WTC11 (cell line): ENCODE results near the gene ZNF429. TPM values are rescaled to one million over a fixed set of nuclear protein-coding genes. Genes with fewer than 3 reads are reported as not detected.
"Not testable (repeated sequence)": the region's sequence is repeated elsewhere in the genome, so short reads cannot be mapped to it uniquely, and the experiment has no call there.

ENCODE experiments used
- ATAC-seq: fragments of 200-7000 bp; cut with Tn5 transposase; 2 replicates; pipeline ENCODE4 v1.10.0; 2021; ENCODE audit warnings: mild to moderate bottlenecking, moderate library complexity
- CTCF ChIA-PET: fragments of 300-600 bp; sonication (Branson Sonifier 250); formaldehyde crosslinking; loops from one replicate; lab custom pipeline; 2021; ENCODE audit warnings: antibody characterized with exemption; lab: Charles Lee
- POLR2A ChIA-PET: fragments of 350-600 bp; sonication (Branson Sonifier 250); formaldehyde crosslinking; loops from one replicate; lab custom pipeline; 2021; ENCODE audit warnings: antibody characterized with exemption; lab: Charles Lee
- DNase-seq: peaks from one replicate; pipeline ENCODE4 v3.0.0; 2021; ENCODE audit warnings: low spot score
- H3K27ac Mint-ChIP-seq: 2 replicates; pipeline ENCODE4 v1.8.0; 2021; ENCODE audit warnings: mixed read lengths
- H3K27me3 Mint-ChIP-seq: 2 replicates; pipeline ENCODE4 v1.8.0; 2021; ENCODE audit warnings: low read depth, mild to moderate bottlenecking, moderate library complexity, mixed read lengths
- H3K36me3 Mint-ChIP-seq: 2 replicates; pipeline ENCODE4 v1.8.0; 2021; ENCODE audit warnings: mixed read lengths
- H3K4me1 Mint-ChIP-seq: 2 replicates; pipeline ENCODE4 v1.8.0; 2022; ENCODE audit warnings: mixed read lengths
- H3K4me3 Mint-ChIP-seq: 2 replicates; pipeline ENCODE4 v1.8.0; 2021; ENCODE audit warnings: mild to moderate bottlenecking, moderate library complexity, mixed read lengths
- H3K9me3 Mint-ChIP-seq: 2 replicates; pipeline ENCODE4 v1.8.0; 2021; ENCODE audit warnings: mixed read lengths
- ATF2 ChIP-seq: sonication (generic); formaldehyde crosslinking; IDR thresholded peaks from 2 replicates; pipeline ENCODE4 v1.8.1; 2022; ENCODE audit warnings: low read depth, missing genetic modification reagents, borderline replicate concordance
- CBFB ChIP-seq: sonication (generic); formaldehyde crosslinking; IDR thresholded peaks from 2 replicates; pipeline ENCODE4 v1.8.1; 2022; ENCODE audit warnings: mild to moderate bottlenecking, low read depth, missing genetic modification reagents
- CREB1 ChIP-seq: sonication (generic); formaldehyde crosslinking; IDR thresholded peaks from 2 replicates; pipeline ENCODE4 v1.8.0; 2023; ENCODE audit warnings: mild to moderate bottlenecking, missing genetic modification reagents
- CREM ChIP-seq: sonication (generic); formaldehyde crosslinking; IDR thresholded peaks from 2 replicates; pipeline ENCODE4 v1.8.1; 2022; ENCODE audit warnings: mild to moderate bottlenecking, missing genetic modification reagents, moderate library complexity
- E2F4 ChIP-seq: sonication (generic); formaldehyde crosslinking; IDR thresholded peaks from 2 replicates; pipeline ENCODE4 v1.8.1; 2022; ENCODE audit warnings: low read depth, mild to moderate bottlenecking, moderate library complexity, missing genetic modification reagents, borderline replicate concordance
- GABPB1 ChIP-seq: sonication (generic); formaldehyde crosslinking; IDR thresholded peaks from 2 replicates; pipeline ENCODE4 v1.8.1; 2023; ENCODE audit warnings: mild to moderate bottlenecking, missing genetic modification reagents
- GRHL2 ChIP-seq: fragments of 250-450 bp; sonication (Bioruptor Pico); IDR thresholded peaks from 2 replicates; pipeline ENCODE4 v1.8.0; 2022; ENCODE audit warnings: mild to moderate bottlenecking, moderate library complexity; ENCODE audit not compliant: insufficient replicate concordance, severe bottlenecking
- IRF1 ChIP-seq: sonication (generic); formaldehyde crosslinking; IDR thresholded peaks from 2 replicates; pipeline ENCODE4 v1.8.0; 2023; ENCODE audit warnings: missing genetic modification reagents
- IRF2 ChIP-seq: sonication (generic); formaldehyde crosslinking; IDR thresholded peaks from 2 replicates; pipeline ENCODE4 v1.8.0; 2022; ENCODE audit warnings: low read depth, missing genetic modification reagents, borderline replicate concordance
- JAZF1 ChIP-seq: fragments of 250-450 bp; sonication (Bioruptor Pico); IDR thresholded peaks from 2 replicates; pipeline ENCODE4 v1.9.0; 2021; ENCODE audit warnings: moderate library complexity, mild to moderate bottlenecking, inconsistent platforms
- JUN ChIP-seq: sonication (generic); formaldehyde crosslinking; IDR thresholded peaks from 2 replicates; pipeline ENCODE4 v1.8.0; 2023; ENCODE audit warnings: mild to moderate bottlenecking, missing genetic modification reagents
- MYBL2 ChIP-seq: sonication (generic); formaldehyde crosslinking; IDR thresholded peaks from 2 replicates; pipeline ENCODE4 v1.8.1; 2023; ENCODE audit warnings: mild to moderate bottlenecking, moderate library complexity, missing genetic modification reagents
- NR2C2 ChIP-seq: sonication (generic); formaldehyde crosslinking; IDR thresholded peaks from 2 replicates; pipeline ENCODE4 v1.8.0; 2022; ENCODE audit warnings: mild to moderate bottlenecking, missing genetic modification reagents
- ZBTB21 ChIP-seq: sonication (generic); formaldehyde crosslinking; IDR thresholded peaks from 2 replicates; pipeline ENCODE4 v1.8.1; 2023; ENCODE audit warnings: mild to moderate bottlenecking, missing genetic modification reagents, borderline replicate concordance
- ZNF425 ChIP-seq: fragments of 250-450 bp; sonication (Bioruptor Pico); conservative IDR thresholded peaks from 2 replicates; pipeline ENCODE4 v1.9.0; 2021; ENCODE audit warnings: mild to moderate bottlenecking
- ZSCAN18 ChIP-seq: fragments of 250-450 bp; sonication (Bioruptor Pico); IDR thresholded peaks from 2 replicates; pipeline ENCODE4 v2.1.2; 2022; ENCODE audit warnings: mild to moderate bottlenecking, moderate library complexity
- total RNA-seq: library from RNA; stranded (reverse); gene quantifications from 3 replicates; pipeline ENCODE4 v1.2.3, GENCODE V29; 2021
- TF ChIP-seq, protein P1 (sequence below): sonication (generic); formaldehyde crosslinking; IDR thresholded peaks from 2 replicates; pipeline ENCODE4 v1.8.1; 2023; ENCODE audit warnings: mild to moderate bottlenecking, missing genetic modification reagents, moderate library complexity
- TF ChIP-seq, protein P2 (sequence below): sonication (generic); formaldehyde crosslinking; IDR thresholded peaks from 2 replicates; pipeline ENCODE4 v1.8.1; 2023; ENCODE audit warnings: mild to moderate bottlenecking, missing genetic modification reagents
- TF ChIP-seq, protein P3 (sequence below): sonication (generic); formaldehyde crosslinking; IDR thresholded peaks from 2 replicates; pipeline ENCODE4 v1.8.0; 2022; ENCODE audit warnings: mild to moderate bottlenecking, missing genetic modification reagents

The ZNF429 gene
- total RNA-seq, 1 experiment from 2014 or later, result 9.2 TPM

GRCh38 chr19:21532904-21533303 is 27.5 kb downstream of the ZNF429 start (continued):
- TF ChIP-seq, protein P1, sequence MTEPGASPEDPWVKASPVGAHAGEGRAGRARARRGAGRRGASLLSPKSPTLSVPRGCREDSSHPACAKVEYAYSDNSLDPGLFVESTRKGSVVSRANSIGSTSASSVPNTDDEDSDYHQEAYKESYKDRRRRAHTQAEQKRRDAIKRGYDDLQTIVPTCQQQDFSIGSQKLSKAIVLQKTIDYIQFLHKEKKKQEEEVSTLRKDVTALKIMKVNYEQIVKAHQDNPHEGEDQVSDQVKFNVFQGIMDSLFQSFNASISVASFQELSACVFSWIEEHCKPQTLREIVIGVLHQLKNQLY (CRISPR knock-in tag), result no peak
- TF ChIP-seq JAZF1 (no peak), GABPB1 (no peak), IRF1 (no peak), E2F4 (CRISPR knock-in tag) (no peak), IRF2 (CRISPR knock-in tag) (no peak), CREB1 (no peak), ZSCAN18 (CRISPR knock-in tag) (no peak), CREM (CRISPR knock-in tag) (no peak), GRHL2 (CRISPR knock-in tag) (no peak)

- H3K27me3 Mint-ChIP-seq, ATAC-seq, H3K27ac Mint-ChIP-seq, CTCF ChIA-PET, DNase-seq, H3K4me1 Mint-ChIP-seq, H3K4me3 Mint-ChIP-seq: not testable (repeated sequence)
- Mint-ChIP-seq H3K9me3 (peaks cover 61% of the 10 kb centered on the region), H3K36me3 (peaks cover 67% of the 10 kb centered on the region)
- POLR2A ChIA-PET, result interaction anchor here (0.6 kb wide), 1 partner anchor 9 kb away, joined by 3 read pairs; no protein-coding TSS in a partner anchor
Measured at GRCh38 chr19:21536741-21537290, 31.4 kb downstream of the ZNF429 start.

- Mint-ChIP-seq H3K27ac (no peak overlapping the region), H3K4me1 (no peaks in the 10 kb centered on the region), H3K36me3 (peaks cover 43% of the 10 kb centered on the region), H3K4me3 (no peak overlapping the region), H3K9me3 (peaks cover 51% of the 10 kb centered on the region), H3K27me3 (peaks cover 8% of the 10 kb centered on the region)
- ChIA-PET CTCF (no interaction called here), POLR2A (no interaction called here)
- no peak for ATAC-seq
- no peak for TF ChIP-seq NR2C2 (CRISPR knock-in tag)
- no peak for TF ChIP-seq ATF2 (CRISPR knock-in tag)
- TF ChIP-seq CBFB (CRISPR knock-in tag), result no peak
- TF ChIP-seq ZBTB21 (CRISPR knock-in tag), result no peak
- TF ChIP-seq JUN, result no peak
- no peak for TF ChIP-seq MYBL2 (CRISPR knock-in tag)
- TF ChIP-seq ZNF425 (CRISPR knock-in tag), result no peak
- TF ChIP-seq, protein P2, sequence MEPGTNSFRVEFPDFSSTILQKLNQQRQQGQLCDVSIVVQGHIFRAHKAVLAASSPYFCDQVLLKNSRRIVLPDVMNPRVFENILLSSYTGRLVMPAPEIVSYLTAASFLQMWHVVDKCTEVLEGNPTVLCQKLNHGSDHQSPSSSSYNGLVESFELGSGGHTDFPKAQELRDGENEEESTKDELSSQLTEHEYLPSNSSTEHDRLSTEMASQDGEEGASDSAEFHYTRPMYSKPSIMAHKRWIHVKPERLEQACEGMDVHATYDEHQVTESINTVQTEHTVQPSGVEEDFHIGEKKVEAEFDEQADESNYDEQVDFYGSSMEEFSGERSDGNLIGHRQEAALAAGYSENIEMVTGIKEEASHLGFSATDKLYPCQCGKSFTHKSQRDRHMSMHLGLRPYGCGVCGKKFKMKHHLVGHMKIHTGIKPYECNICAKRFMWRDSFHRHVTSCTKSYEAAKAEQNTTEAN (CRISPR knock-in tag), result no peak
- TF ChIP-seq, protein P3, sequence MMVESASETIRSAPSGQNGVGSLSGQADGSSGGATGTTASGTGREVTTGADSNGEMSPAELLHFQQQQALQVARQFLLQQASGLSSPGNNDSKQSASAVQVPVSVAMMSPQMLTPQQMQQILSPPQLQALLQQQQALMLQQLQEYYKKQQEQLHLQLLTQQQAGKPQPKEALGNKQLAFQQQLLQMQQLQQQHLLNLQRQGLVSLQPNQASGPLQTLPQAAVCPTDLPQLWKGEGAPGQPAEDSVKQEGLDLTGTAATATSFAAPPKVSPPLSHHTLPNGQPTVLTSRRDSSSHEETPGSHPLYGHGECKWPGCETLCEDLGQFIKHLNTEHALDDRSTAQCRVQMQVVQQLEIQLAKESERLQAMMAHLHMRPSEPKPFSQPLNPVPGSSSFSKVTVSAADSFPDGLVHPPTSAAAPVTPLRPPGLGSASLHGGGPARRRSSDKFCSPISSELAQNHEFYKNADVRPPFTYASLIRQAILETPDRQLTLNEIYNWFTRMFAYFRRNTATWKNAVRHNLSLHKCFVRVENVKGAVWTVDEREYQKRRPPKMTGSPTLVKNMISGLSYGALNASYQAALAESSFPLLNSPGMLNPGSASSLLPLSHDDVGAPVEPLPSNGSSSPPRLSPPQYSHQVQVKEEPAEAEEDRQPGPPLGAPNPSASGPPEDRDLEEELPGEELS (CRISPR knock-in tag), result no peak
- no peak for DNase-seq
Measured at GRCh38 chr19:21559444-21559843, 54.0 kb downstream of the ZNF429 start.
